Activated CD4-positive, alpha-beta T cell treated with anti-CD3 and anti-CD28 coated beads for 1 hour (primary cell): ENCODE measurements around the gene MRGPRE.

Experiments
- DNase-seq: peaks from one replicate; pipeline ENCODE4 v3.0.0-alpha.2; 2020

The MRGPRE gene

GRCh38 chr11:3196161-3197043 lies 35.8 kb downstream of the MRGPRE start:
- DNase-seq = no peak

DNA sequence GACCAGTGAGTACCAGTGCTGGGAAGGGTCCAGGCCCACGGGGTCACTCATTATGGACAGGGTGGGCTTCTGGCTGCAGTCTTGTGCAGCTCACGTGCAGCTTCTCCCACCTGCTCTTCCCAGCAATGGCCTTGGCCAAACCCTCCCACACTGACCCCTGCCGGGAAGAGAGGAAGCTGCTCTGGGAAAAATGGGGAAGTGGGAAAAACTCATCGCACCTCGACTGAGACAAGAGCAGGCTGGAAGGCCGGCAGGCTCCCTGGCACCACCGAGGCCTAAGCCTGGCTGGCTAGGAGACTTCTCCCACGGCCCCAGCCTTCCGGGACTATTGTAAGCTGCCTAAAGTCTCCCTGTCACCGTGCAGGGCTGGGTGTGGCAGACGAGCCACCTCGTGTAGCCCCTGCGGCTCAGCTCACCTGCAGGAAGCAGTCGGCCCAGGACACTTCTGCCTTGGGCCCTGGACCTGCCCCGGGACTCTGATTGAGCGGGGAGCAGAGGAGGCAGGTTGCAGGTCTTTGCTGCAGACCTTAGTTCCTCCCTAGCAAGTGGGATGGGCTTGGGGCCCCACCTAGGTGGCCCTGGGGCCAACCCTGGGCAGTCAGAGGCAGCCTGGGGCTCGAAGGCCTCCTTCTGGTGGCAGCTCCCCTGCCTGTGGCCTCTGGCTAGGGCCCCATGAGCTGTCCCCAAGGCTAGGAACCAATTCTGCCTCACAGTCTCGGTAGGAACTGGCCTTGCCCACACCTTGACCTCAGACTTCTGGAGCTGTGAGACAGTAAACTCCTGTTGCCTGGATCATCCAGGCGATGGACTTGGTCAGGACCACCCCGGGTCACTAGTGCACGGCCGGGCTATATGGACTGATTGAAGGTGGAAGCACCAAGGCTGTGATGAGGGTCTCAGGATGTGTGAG lies 36.7 kb downstream of the MRGPRE start:
- DNase-seq = no peak

GRCh38 chr11:3194016-3194816 lies 38.0 kb downstream of the MRGPRE start:
- DNase-seq = no peak

DNA sequence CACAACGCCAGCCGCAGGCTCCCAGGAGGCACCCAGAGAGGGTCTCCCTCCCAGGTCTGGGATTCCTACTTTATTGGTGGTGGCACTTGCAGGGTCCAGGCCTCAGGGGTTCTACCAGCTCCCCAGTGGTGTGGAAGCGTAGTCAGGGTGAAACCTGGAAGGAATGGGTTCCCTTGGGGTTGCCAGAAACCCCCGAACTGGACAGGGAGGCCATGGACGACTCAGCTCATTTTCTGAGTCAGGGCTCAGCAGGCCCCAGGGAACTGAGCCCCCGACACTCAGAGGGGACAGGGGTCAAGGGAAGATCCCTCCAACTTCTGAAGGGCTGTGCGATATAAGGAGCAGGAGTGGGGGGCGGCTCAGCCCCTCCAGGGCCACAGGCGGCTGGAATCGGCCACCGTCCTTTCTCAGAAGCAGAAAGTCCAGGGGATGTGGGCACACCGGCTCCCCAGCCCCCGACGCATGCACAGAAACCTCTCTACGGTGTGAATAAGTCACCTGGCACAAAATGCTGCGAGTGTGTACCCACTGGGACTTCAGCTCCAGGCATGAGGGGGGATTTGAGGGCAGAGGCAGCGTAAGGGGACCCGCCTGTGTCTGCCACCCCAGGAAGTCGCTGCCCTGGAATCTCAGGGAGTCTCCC lies 38.7 kb downstream of the MRGPRE start:
- no peak for DNase-seq

- no peak for DNase-seq
These were observed 39.5 kb downstream of the MRGPRE start for GRCh38 chr11:3192511-3193372.

GRCh38 chr11:3191586-3192324 lies 40.5 kb downstream of the MRGPRE start:
- no peak for DNase-seq

GRCh38 chr11:3190600-3190999 lies 41.6 kb downstream of the MRGPRE start:
- no peak for DNase-seq

GRCh38 chr11:3189886-3190583 lies 42.2 kb downstream of the MRGPRE start:
- DNase-seq = no peak

DNA sequence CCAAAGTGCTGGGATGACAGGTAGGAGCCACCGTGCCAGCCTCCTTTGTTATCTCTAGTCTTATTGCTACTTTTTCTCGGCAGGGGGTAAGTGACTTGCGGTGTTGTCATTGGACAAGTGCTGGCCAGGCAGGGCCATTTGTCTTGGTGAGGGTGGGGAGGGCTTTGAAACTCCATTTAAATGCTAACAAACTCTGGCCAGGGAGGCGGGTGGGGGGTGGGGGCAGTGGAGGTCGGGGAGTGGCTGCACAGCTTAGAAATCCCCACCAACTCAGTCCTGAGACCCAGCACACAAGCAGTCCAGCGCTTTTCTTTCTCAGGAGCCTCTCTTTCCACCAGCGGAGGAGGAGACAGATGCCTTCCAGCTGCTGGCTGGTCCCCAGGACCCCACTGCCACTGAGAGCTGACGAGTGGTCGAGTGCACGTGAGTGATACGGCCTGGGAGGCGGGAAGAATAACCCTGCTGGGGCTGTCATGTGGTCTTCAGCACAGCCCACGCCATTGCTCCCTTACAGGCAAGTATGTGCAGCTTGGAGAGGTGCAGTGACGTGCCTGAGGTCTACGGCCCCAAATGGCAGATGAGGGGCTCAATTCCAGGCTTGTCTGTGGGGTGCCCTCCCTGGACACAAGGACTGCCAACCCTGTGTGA lies 42.9 kb downstream of the MRGPRE start:
- DNase-seq = no peak

GRCh38 chr11:3188496-3189195 lies 43.6 kb downstream of the MRGPRE start:
- DNase-seq = no peak

DNA sequence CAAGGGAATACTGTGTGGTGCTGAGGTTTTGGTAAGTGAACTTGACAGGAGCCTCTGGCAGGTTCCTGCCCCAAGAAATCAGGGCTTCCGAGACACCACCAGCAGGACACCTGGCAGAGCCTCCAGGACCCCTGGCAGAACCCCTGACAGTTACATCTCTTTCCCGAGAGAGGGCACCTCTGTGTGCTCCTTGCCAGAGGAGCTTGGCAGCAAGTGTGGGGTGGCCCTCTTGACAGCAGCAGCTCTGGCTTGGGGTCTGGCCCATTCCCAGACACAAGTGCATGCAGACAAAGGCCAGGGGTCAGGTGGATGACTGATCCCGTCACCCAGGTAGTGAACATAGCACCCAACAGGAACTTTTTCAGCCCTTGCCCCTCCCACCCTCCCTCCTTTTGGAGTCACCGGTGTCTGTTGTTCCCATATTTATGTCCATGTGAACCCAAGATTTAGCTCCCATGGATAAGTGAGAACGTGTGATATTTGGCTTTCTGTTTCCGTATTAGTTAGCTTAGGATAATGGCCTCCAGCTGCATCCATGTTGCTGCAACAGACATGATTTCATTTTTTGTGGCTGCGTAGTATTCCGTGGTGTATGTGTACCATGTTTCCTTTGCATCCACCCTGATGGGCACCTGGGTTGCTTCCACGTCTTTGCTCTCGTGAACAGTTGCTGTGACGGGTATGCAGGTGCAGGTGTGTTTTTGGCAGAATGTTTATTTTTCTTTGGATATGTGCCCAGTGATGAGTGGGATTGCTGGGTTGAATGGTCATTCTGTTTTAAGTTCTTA lies 45.9 kb downstream of the MRGPRE start:
- no peak for DNase-seq

DNA sequence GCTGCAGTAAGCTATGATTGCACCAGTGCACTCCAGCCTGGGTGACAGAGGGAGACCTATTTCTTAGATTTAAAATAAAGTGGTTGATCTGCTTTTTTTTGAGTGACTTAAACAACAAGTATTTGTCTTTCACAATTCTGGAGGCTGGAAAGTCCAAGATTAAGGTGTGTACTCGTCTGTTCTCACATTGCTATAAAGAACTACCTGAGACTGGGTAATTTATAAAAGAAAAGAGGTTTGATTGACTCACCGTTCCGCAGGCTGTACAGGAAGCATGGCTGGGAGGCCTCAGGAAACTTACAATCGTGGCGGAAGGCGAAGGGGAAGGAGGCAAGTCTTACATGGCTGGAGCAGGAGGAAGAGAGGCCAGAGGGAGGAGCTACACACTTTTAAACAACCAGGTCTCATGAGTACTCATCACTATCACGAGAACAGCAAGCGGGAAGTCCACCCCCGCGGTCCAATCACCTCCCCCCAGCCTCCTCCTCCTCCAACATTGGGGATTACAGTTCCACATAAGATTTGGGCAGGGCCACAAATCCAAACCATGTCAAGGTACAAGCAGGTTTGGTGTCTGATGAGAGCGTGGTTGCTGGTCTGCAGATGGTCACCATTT lies 47.4 kb downstream of the MRGPRE start:
- DNase-seq = no peak

DNA sequence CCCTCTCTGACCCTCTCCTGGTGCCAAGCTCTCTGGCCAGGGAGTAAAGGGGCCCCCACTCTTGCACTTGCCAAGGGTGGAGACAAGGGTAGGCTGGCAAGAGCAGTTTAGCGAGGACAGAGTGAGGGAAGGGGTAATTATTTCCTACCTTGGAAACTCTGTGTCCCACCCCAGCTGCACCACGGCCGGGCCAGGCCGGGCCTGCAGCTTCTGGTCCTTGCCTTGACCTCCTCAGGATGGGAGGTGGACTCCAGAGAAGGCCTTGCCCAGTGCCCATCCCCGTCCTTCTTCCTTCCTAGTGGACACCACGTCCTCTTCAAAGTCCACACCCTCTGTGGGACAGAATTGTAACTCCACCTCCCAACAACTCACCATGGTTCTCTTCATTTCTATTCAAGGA lies 48.7 kb downstream of the MRGPRE start:
- DNase-seq = no peak

- DNase-seq = no peak
These were observed 49.8 kb downstream of the MRGPRE start for GRCh38 chr11:3182462-3182852.

- DNase-seq = no peak
These were observed 50.3 kb downstream of the MRGPRE start for GRCh38 chr11:3181725-3182461.

- no peak for DNase-seq
These were observed 51.3 kb downstream of the MRGPRE start for GRCh38 chr11:3180869-3181268.

DNA sequence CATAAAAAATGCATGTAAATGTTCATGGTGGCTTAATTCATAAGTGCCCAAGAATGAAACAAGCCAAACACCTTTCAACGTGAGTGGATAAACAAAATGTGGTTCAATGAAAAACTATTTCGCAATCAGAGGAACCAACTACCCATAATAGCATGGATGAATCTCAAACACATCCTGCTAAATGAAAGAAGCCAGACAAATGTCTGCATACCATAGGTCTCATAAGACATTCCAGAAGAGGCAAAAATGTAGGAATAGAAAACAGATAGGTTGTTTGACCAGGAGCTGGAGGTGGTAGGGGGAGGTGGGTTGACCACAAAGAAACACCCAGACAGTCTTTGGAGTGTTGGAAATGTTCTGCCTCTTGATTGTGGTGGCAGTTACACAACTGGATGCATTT lies 53.9 kb downstream of the MRGPRE start:
- DNase-seq = no peak
